ENCODE data around the gene OPRL1. TPM values are rescaled to one million over a fixed set of nuclear protein-coding genes. Genes with fewer than 3 reads are reported as not detected.
A peak's percentile ranks its signal among the peaks of the same experiment; 100 is the strongest.

Gene OPRL1
- total RNA-seq, 4 donors from 2014 or later: 0.45 to 0.68 (median 0.52) TPM

- peaks cover 5% of the 10 kb centered on the region for H3K9me3 ChIP-seq
- DNase-seq (ENCODE audit: low spot score in 2 of 2): peak; percentile 34 to 56
- 73% methylated on average over 10 of the region's 10 CpGs for WGBS
- TF ChIP-seq EP300 (IDR thresholded peaks at IDR 0.05) (no peak), POLR2A (IDR thresholded peaks at IDR 0.05) (no peak), POLR2AphosphoS5 (IDR thresholded peaks at IDR 0.05) (no peak), CTCF (IDR thresholded peaks at IDR 0.05) (no peak)
- H3K27me3 ChIP-seq: peaks cover 34% of the 10 kb centered on the region
- H3K4me1 ChIP-seq: no peaks in the 10 kb centered on the region
- H3K36me3 ChIP-seq: no peaks in the 10 kb centered on the region
- no peak overlapping the region for H3K27ac ChIP-seq
- H3K4me3 ChIP-seq: no peak overlapping the region
Measured at GRCh38 chr20:64140956-64141355, 61.1 kb downstream of the OPRL1 start.

GRCh38 chr20:64142590-64142989 is 62.7 kb downstream of the OPRL1 start:
- Histone ChIP-seq H3K27ac (no peak overlapping the region), H3K36me3 (no peaks in the 10 kb centered on the region), H3K27me3 (peaks cover 50% of the 10 kb centered on the region), H3K4me1 (no peaks in the 10 kb centered on the region), H3K4me3 (no peak overlapping the region), H3K9me3 (peaks cover 5% of the 10 kb centered on the region)
- TF ChIP-seq EP300 (IDR thresholded peaks at IDR 0.05) (no peak), CTCF (IDR thresholded peaks at IDR 0.05) (no peak), POLR2A (IDR thresholded peaks at IDR 0.05) (no peak), POLR2AphosphoS5 (IDR thresholded peaks at IDR 0.05) (no peak)
- DNase-seq (ENCODE audit: low spot score in 2 of 2): peak; percentile 14 to 49
- WGBS: 30% methylated on average over 9 of the region's 9 CpGs

- H3K4me3 ChIP-seq: no peak overlapping the region
- WGBS: 70% methylated on average over 14 of the region's 14 CpGs
Measured at GRCh38 chr20:64143018-64143801, 63.3 kb downstream of the OPRL1 start.

GRCh38 chr20:64144144-64144912 is 64.4 kb downstream of the OPRL1 start:
- peaks cover 51% of the 10 kb centered on the region for H3K27me3 ChIP-seq
- peak; percentile 18 to 30 for DNase-seq (ENCODE audit: low spot score in 2 of 2)
- WGBS: 87% methylated on average over 6 of the region's 8 CpGs

More at GRCh38 chr20:64143018-64143801, 63.3 kb downstream of the OPRL1 start:
- Histone ChIP-seq H3K27me3 (peaks cover 54% of the 10 kb centered on the region), H3K9me3 (peaks cover 5% of the 10 kb centered on the region), H3K4me1 (no peaks in the 10 kb centered on the region), H3K27ac (no peak overlapping the region), H3K36me3 (no peaks in the 10 kb centered on the region)
- TF ChIP-seq POLR2AphosphoS5 (IDR thresholded peaks at IDR 0.05) (no peak), CTCF (IDR thresholded peaks at IDR 0.05) (no peak), POLR2A (IDR thresholded peaks at IDR 0.05) (no peak), EP300 (IDR thresholded peaks at IDR 0.05) (no peak)
- DNase-seq (ENCODE audit: low spot score in 2 of 2): peak; percentile 34 to 56

More at GRCh38 chr20:64144144-64144912, 64.4 kb downstream of the OPRL1 start:
- H3K27ac ChIP-seq: no peak overlapping the region
- no peak overlapping the region for H3K4me3 ChIP-seq
- H3K9me3 ChIP-seq: peaks cover 5% of the 10 kb centered on the region
- no peaks in the 10 kb centered on the region for H3K4me1 ChIP-seq
- no peaks in the 10 kb centered on the region for H3K36me3 ChIP-seq
- no peak for TF ChIP-seq CTCF (IDR thresholded peaks at IDR 0.05)
- TF ChIP-seq POLR2AphosphoS5 (IDR thresholded peaks at IDR 0.05): no peak
- no peak for TF ChIP-seq POLR2A (IDR thresholded peaks at IDR 0.05)
- no peak for TF ChIP-seq EP300 (IDR thresholded peaks at IDR 0.05)

Measured in suprapubic skin (tissue), 4 donors.